DND-41 (cell line): ENCODE results near the gene FTMT.

Experiments
- CTCF ChIP-seq: IDR thresholded peaks from 2 replicates; pipeline ENCODE4 v1.5.1; 2012; ENCODE audit warnings: borderline replicate concordance, low read length, moderate library complexity, mild to moderate bottlenecking; ENCODE audit not compliant: poor library complexity, severe bottlenecking; ENCODE audit errors: extremely low read depth
- EZH2 ChIP-seq: IDR thresholded peaks from 3 replicates; pipeline ENCODE4 v1.6.1; 2012; ENCODE audit warnings: borderline replicate concordance, low read depth, mild to moderate bottlenecking, moderate library complexity, low read length, inconsistent platforms; ENCODE audit not compliant: severe bottlenecking

- TF ChIP-seq CTCF: no peak
- TF ChIP-seq EZH2: no peak
These were observed 17.7 kb upstream of the FTMT start for GRCh38 chr5:121834021-121834420.
